HL-60 (cell line): ENCODE data around the gene WDFY4.

Experiments used
- CTCF ChIP-seq: IDR thresholded peaks from one replicate; pipeline ENCODE4 v1.5.1; 2011; ENCODE audit warnings: low read length, control low read depth, inconsistent platforms; ENCODE audit not compliant: insufficient read depth
- POLR2AphosphoS5 ChIP-seq: IDR thresholded peaks from 2 replicates; pipeline ENCODE4 v1.6.1; 2012; ENCODE audit warnings: low read depth

- TF ChIP-seq CTCF: no peak
- no peak for TF ChIP-seq POLR2AphosphoS5
Measured at GRCh38 chr10:48982584-48982983, 297.9 kb downstream of the WDFY4 start.
